HG02852 (cell line): Measurements from ENCODE around the gene LAYN.

Experiments
- ATAC-seq: cut with Tn5 transposase; IDR thresholded peaks from one replicate; pipeline ENCODE4 v1.9.1; 2021; ENCODE audit warnings: mild to moderate bottlenecking, moderate library complexity; ENCODE audit not compliant: unreplicated experiment

Gene LAYN

DNA sequence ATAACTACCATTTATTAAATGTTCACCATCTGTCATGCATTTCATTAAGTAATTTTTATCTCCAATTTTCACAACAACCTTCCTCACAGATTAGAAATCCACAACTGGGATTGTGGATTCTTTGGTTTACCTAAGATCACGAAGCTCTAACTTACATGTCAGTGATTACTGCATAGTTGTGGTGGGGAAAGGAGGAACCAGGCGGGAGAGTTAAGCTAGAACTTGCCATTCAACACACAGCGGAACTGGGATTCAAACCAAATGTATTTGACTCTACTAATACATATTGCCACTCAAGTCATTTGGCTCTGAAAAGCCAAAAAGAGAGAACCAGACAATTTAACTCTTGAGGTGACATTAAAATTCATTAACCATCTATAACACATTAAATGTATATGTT, 10.4 kb upstream of the LAYN start:
- no peak for ATAC-seq

DNA sequence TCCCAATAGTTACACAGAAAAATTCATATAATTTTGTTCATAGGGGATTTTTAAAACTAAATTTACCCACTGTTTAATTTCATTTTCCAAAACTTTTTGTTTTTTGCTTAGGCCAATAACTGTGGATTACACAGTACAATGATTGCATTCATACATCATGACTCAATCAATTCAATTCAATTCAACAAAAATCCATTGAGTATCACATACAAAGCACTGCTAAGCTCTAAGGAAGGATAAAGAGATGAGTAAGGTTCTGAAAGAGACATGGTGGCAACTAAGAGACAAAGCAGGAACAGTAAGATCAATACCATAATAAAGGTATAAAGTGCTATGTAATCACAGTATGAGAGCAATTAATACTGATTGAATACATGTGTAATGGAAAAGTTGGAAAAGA, 9.4 kb upstream of the LAYN start:
- no peak for ATAC-seq

DNA sequence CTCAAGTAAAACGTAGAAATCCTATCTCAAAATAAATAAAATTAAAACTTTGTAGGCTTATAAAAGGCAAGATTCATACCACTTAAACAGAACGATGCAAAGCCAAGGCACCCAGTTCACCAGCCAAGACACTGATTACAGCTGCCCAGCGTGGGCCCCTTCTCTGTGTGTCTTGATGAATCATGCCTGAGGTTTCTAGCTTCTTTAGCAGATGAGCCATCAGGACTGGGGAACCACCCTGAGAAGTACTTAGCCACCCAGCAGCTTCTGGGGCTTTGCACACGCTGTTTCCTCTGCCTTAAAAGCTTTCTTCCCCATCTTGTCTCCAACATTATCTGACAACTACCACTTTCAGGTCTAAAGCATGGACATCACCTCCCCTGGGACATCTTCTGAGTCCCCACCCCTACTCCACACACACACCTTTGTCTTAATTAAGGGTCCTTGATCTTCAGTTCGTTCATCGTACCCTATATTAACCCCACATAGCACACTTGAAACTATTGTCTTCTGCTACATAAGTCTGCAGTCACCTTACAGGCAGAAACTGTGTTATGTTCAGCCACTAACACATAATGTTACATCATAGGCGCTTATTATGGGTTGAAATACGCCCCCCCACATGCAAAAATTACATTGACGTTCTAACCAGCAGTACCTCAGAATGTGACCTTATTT, 8.7 kb upstream of the LAYN start:
- ATAC-seq: peak; percentile 89

DNA sequence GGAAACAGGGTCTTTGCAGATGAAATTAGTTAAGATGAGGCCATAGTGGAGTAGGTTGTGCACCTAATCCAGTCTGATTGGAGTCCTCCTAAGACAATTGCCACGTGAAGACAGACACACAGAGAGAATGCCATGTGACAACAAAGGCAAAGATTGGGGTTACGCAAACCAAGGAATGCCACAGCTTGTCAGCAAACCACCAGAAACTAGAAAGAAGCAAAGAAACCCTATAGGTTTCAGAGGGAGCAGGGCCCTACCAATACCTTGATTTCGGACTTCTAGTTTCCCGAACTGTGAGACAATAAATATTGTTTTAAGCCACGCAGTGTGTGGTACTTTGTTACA, 8.2 kb upstream of the LAYN start:
- no peak for ATAC-seq

DNA sequence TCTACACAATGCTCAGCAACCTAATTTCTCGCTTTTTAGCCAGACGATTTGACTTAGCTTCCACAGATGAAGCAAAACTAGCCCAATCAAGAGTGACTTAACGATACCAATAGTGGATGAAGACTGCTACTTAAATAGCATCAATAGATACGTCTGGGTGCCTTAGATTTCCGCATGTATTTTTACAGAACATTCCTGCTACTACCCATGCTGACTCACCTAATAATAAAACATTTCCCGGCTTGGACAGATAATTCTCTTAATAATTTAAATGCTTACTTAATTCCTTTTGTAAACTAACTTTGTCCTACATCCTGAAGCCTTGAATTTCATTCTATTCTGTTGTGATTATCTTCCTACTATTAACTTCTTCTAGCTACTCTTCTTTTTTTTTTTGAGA, 5.2 kb upstream of the LAYN start:
- ATAC-seq: no peak

DNA sequence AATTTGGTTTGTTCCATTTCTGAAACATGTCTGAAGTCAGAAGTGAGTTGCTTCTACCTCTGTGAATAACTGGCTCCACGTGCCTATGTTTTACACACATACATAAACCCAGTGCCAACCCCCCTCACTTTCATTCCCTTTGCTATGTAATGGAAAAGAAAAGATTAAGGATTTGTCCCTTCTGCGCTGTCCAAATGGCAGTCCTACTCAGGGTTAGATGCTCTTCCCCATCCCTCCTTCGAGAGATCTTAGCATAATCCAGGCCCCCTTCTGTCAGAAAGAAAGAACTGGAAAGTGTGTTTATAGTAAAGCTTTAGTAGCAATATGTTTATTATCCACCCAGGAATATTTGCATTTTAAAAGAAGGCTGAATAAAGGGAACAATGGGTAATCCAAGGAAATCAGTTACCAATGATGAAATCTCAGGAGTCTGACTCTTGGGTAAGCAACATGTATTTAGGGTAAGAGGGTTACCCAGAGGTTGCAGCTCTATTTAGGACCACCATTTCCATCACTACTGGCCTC, 3.1 kb upstream of the LAYN start:
- ATAC-seq: no peak

DNA sequence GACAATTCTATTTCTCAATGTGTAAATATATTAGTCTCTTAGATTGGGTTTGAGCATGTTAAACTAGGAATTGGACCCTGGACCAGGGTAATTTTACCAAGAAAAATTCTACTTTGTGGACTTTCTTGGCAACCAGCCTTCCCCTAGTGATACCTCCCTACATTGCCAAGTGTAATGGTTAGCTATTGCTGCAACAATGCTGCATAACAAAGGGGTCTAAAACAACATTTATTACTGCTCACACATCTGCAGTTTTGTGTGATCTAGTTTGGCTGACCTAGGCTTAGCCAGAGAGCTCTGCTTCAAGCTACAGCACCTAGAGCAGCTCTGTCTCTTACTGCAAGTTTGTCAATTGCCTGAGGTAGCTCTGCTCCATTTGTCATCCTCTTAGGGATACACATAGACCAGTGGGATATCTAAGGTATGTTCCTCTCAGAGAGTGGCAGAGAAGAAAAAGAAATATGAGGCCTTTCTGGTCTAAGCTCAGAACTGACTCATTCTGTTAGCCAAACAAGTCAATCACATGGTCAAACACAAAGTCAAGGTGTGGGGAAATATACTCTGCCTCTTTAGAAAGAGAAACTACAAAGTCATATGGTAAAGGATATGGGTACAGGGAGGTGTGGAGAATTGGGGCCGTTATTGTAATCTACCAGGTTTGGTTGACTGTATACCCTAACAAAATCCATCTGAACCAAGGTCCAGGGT, 2.0 kb upstream of the LAYN start:
- ATAC-seq: no peak

DNA sequence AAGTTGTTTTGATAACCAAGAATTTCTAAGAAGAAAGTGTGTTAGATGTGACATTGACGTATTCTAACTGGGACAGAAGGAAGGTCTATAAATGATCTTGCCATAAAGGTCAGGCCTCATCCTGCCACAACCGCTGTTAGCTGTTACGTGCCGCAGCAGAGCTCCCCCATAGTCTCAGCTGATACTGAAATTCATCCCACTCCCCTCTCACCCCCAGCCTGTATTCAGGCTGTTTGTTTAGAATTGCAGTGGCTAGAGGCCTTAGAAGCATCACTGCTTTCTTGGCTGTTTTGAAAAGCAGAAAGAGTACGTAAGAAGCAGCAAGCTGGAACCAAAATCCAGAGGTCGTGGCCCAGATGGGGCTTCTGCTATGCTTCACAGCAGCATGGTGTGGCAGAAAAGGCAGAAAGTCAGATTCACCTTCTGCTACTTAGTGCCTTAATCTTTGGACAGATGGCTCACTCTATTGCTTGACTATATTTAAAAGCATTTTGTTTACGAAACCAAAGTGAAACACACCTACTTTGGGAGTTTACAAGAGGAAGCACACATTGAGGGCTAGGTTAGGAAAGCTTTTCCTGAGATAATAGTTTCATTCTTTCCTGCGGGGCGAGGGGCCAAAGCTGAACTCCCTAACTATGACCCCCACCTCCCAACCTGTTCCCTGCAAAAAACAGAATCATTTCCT, 950 bp upstream of the LAYN start:
- no peak for ATAC-seq

DNA sequence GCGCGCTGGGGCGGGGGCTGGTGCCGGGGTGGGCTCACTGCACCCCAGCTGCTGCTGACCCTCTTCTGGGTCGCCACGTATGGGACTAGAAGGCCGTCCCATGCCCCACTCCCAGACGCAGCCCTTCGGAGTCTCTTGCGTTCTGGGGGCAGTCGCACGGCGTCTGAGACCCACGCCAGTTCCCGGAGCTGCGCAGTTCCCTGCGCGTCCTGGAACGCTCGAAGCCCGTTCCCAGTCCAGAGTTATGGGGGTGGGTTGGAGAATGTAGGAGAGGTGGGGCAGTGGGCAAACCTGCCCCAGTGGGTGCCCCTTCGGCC, 375 bp downstream of the LAYN start:
- ATAC-seq: no peak

DNA sequence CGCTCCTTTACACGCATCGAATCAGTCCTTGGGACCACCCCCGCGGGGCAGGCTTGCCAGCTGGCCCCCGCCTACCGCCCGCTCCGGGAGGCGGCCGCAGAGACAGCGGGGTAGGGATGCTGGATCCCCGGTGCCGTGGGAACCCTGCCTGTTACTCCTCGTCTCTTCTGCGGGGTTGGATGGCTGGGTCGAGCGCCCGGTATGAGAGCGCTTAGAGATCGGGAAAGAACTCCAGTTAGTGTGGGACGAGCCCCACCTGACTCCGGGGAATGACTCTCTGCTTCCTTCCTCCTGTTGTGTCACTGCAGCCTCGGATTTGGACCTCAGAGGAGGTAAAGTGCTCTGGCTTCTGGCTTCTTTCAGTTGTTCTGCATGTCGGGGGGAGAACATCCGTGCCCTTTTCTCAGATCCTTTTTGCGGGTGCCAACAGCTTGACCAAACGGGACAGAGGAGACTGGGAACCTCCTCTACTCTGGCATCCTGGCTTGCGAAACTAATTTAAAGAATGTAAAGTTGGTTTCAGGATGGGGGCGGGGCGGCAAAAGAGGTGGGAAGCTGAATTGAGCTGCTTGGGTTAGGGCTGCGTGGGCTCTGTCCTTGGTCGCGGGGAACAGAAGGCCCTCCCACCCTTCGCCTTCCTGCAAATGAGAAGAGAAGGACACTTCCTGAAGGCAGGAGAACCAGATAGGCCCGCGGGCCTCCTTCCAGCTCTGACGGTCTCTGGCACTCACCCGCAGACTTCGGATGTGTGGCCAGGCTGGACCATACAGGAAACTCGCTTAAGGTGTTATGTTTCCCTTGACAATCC, 938 bp downstream of the LAYN start:
- ATAC-seq: no peak

DNA sequence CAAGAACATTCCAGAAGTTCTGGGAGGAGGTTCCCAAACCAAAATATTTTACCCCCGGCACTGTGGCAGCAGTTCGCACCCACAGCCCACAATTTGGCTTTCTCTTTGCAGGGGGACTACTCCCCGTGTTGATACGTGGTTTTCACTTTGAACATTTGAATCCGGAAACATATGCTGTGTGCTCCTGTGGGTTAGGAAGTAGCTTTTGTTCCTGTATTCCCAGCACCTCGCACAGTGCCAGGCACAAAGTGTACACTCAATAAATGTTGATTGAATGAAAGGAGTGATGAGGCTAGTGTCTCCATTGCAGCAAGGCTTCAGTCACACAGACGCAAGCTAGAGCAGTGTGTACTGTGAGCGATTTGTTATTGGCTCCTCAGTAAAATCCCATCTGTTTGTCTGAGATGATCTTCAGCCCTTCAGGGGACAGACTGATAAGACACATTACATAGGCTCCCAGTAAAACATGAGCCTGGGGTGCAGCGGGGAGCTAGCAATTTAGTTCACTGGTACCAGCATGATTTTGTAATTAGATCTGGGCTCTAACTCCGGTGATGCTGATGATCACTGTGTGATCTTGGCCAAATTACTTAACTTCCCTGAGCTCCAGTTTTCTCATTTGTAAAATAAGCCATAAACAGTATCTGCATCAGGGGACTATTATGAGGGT, 2.2 kb downstream of the LAYN start:
- ATAC-seq: no peak

DNA sequence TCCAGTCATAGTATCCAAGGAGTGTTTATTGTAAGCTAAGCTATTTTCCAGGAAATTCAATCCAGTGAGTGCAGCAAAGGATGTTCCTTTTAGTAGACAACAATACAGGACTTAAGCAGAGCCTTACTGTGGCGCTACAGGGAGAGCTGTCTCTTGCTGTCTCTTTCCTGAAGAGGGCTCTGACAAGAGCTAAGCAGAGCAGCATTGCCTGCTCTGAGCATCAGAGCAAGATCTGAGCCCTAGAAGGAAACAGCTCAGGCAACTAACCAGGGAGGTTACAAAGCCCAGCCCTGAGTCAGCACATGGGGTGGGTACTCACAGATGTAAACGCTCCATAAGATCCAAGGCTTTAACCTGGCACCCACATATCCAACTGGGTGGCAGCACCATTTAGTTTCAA, 8.0 kb downstream of the LAYN start:
- no peak for ATAC-seq

DNA sequence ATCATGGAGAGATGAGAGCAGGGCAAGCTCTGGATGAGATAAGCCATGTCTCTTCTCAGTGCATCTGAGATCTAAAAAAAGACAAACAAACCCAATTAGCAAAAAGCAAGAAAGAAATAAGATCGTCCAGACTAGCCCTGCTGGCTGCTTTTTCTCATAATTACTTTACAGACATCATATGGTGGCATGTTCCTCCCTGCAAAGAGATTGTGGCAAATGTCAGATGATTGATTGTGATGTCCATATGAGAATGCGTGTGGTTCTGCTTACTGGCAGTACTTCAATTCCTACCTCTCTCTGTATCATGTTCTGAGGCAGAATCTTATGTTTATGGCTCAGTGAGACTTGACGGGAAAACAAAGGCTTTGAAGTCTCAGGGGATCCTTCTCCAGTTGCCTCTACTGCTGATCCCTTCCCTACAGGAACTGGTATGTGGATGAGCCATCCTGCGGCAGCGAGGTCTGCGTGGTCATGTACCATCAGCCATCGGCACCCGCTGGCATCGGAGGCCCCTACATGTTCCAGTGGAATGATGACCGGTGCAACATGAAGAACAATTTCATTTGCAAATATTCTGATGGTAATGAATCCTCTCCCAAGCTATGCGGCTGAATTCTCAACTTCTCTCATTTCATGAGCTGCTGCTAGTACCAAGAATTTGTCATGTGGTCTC, 8.8 kb downstream of the LAYN start:
- ATAC-seq: no peak

DNA sequence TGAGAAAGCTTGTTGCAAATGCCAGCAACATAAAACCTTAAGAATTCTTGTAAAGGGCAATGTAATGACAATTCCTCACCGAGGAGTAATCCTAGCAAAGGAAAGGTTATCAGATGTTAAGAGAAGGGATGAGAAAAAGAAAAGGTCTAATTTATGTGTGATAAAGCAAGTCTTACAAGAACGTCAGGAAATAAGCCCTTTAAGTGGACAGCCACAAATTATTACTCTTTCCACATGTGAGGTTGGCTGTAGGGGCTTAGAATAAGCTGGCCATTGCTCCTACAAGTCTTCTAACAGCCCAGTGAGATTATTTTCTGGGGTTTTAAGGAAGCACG, 9.3 kb downstream of the LAYN start:
- no peak for ATAC-seq

DNA sequence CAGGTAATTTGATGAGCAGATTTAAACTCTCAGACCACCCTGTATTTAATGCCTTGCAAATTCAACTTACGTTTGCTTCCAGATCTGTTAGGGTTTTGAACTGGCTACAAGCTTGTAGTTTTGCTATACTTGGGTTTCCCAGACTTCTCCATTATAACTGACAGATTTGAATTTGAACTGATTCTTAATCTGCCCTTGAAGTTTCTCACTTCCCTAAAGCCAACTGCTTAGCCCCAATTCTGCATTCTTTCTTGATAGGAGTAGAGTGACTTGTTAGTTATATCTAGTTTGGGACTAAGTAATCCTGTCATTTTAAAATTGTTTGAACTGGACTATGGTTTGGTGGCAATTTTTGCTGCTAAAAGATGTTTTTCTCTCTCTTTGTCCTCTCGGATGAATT, 9.7 kb downstream of the LAYN start:
- no peak for ATAC-seq

DNA sequence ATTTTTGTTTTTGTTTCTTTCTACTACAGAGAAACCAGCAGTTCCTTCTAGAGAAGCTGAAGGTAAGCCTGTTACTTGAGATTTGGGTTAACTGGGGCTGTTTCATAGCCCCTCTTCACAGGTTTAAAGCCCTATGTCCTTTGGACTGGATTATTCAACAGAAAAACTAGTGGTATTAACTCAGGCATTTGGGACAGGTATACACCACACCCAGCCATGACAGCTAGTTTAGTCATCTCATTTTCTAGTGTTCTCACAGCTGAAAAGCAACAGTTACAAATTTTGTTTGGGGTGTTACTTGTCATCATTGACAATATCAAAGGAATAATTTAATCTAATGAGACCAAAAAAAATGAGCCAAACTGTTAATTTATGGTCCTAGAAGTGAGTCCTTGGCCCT, 14.0 kb downstream of the LAYN start:
- ATAC-seq: no peak

DNA sequence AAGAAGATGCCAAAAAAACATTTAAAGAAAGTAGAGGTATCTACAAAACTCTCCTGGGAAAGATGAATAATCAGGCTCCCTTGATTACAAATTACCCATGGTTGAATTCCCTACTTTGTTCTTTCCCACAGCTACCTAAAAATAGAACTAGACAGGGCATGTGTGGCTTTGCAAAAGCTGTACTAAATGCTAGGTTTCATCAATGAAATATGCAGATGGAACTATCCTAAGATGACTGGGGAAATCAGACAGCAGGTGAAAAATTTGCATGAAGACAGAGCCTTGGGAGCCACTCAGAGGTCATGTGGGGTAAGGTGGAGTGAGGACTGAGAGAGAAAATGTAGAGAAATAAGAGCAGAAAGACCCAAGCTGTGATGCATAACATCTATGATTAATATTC, 14.7 kb downstream of the LAYN start:
- no peak for ATAC-seq

DNA sequence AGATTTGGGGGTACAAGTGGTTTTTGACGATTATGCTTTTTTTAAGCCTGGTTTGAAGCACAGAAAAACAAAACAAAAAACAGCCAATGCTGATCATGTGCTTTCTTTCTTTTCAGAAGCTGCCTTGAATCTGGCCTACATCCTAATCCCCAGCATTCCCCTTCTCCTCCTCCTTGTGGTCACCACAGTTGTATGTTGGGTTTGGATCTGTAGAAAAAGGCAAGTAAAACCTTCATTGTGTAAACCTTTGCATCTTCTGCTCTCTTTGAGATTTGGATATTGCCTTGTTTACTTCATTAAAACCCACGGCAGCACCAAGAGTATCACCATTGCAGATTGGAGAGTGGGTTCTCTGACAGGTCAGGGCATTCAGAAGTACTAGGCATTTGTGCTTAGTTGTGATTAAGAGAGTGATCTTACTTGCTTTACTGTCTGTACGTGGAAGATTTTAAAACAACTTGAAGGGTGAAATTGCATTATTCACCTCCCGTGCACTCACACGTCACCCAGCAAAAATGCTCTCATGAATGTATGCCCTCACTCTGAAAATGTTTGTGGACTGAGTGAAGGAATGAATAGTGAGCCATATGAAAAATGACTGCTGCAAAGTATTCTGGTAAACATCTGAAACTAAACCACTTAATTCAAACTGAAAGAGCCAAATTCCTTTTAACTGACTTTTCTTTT, 17.0 kb downstream of the LAYN start:
- no peak for ATAC-seq

DNA sequence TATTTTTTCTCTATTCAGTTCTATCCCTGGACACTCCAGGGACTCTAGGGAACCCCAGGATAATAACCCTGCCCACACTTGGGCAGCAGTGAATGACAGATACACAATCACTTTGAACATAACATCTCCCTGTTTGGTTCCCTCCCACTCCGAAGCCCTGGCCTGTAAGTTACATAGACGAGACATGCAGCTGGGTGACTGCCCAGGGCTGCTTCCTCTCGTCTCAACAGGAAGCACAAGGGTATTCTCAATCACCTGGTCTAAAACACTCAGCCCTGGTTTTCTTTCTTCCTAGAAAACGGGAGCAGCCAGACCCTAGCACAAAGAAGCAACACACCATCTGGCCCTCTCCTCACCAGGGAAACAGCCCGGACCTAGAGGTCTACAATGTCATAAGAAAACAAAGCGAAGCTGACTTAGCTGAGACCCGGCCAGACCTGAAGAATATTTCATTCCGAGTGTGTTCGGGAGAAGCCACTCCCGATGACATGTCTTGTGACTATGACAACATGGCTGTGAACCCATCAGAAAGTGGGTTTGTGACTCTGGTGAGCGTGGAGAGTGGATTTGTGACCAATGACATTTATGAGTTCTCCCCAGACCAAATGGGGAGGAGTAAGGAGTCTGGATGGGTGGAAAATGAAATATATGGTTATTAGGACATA, 19.4 kb downstream of the LAYN start:
- ATAC-seq: no peak
